C4-2B (cell line): ENCODE results near the gene UGT1A8.

Experiments used
- CTCF ChIP-seq: fragments of 450-650 bp; conservative IDR thresholded peaks from 2 replicates; pipeline ENCODE4 v1.5.1; 2017; ENCODE audit warnings: mild to moderate bottlenecking
- ZFX ChIP-seq: fragments of 450-650 bp; IDR thresholded peaks from 2 replicates; pipeline ENCODE4 v1.6.1; 2017

GRCh38 chr2:233639860-233640259, 22.4 kb downstream of the UGT1A8 start:
- TF ChIP-seq CTCF: no peak
- TF ChIP-seq ZFX: no peak
